ENCODE results near the gene MYOM3.
"Not testable (repeated sequence)": the region's sequence is repeated elsewhere in the genome, so short reads cannot be mapped to it uniquely, and the experiment has no call there.

MYOM3 gene

DNA sequence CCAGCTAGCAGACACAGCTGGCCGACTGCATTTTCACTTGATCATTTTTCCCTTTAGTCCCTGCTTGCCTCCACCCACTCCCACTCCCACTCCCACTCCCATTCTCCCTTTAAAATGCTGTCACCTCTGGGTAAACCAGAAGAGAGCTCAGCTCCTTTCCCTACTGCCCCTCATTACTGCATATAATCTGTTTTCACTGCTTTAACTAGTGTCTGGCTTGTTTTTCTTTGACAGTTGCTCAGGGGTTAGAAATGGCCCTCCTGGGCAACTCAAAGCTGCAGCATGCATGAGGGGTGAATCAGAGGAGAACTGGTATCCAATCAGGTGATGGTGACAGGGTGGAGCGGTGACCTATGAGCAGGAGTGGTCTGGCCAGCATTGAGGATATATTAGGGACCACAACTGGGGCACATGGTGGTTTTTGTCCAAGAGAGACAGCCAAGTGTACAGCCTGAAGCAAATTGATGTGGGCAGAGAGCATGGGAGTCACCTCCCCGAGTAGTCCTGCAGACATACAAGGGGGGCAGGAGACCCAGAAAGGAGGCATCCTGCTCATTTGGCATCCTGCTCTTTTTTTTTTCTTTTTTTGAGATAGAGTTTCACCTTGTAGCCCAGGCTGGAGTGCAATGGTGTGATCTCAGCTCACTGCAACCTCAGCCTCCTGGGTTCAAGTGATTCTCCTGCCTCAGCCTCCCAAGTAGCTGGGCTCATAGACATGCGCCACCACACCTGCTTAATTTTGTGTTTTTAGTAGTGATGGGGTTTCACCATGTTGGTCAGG is 89.2 kb downstream of the MYOM3 start:
- DNase-seq, result no peak

DNA sequence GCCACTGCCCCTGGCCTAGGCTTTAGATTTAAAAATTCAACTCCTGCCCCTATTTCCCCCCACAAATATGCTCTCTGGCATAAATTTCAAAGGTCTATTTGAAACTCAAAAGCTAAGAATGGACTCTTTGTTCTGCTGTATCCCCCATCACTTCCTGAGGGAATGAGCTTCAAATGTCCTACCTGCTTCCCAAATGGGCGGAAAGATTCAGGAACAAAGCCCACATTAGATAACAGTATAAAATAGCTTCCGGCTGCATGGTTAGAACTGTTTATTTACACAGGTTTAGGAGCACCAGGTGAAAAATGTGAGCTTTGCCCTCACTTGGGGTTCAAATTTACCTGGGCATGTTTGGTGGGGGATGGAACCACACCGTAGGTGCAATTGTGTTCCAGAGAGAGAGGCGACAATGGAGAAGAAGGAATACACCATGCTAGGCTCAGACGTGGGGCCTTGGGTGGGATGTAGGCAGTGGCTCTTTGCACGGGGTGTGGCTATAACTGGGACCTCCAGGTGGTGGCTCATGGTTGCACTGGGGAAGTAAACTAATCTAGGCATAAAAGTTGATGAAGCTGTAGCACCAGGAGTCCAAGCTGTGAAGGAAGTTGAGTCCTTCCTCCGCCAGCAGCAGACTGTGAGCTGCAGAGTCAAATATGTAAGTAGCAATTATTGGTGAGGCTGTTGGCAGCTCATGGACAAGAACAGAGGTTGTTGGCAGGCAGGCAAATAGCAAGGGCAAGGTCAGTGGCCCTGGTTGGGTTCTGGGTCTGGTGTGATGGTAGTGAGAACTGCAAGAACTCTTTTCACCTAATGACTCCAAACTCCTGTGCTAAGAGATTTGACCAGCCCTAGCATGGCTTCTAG is 90.3 kb downstream of the MYOM3 start:
- no peak for DNase-seq

DNA sequence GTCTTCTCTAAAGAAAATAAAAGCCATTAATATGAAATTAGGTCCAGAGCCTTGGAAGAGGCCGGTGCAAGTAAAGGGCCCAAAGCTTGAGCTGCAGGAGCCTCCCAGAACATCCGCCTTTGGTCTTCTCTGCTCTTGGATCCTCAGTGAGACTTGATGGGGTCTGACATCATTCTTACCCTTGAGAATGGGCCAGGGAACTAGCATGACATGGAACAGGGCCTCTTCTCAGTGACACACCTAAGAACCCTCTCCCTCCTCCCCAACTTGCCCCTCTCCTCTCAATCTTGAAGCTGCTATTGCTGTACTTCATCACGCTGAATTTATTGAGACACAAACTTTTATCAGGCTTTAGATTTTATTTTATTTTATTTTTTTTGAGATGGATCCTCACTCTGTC is 91.5 kb downstream of the MYOM3 start:
- no peak for DNase-seq

DNA sequence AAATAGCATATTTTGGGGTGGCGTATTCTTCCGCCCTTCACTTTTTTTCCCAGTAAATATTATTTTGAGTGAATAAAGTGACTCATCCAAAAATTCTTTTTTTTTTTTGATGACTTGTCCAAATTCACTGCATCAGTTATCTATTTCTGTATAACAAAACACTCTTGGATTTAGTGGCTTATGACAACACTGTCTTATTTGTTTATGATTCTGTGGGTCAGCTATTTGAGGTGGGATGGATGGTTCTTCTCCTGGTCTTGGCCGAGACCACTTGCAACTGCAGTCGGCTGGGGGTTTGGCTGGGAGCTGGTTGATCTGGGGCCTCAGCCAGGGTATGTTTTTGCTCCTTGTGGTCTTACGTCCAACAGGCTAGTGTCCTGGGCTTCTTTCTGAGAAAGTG is 91.9 kb downstream of the MYOM3 start:
- no peak for DNase-seq

DNA sequence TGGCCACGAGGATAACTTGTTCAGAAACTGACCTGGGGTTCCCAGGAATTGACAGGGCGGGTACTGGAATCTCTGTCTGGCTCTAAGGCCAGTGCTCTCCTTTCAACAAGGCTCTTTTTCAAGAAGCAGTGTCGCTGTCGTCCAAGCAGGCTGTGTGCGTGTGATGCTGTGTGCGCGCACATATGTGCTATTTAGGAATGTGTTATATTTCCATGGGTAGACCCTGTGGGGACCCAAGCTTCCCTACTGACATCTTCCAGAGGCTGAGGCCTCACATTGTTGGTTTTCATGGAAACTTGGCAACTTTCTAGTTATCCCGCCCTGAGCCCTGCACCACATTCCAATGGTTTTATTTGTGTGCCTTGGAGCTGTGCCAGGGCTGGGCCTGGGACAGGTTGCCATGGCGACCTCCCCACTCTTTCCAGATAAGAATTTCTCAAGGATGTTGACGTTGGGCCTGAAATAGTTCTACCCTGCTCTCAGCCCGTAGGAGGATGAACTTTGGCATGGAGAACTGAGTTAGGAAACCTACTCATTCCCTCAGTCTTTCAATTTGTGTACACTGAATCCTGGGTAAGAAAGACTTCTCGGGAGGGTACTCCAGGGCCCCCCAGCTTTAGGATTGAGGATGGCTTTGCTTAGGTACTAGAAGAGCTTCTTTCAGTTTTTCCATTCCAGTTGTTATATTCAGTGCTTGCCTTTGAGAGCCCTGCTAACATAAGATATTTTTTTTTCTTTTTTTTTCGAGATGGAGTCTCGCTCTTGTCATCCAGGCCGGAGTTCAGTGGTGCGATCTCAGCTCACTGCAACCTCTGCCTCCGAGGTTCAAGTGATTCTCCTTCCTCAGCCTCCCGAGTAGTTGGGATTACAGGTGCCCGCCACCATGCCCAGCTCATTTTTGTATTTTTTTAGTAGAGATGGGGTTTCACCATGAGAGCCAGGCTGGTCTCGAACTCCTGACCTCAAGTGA is 93.0 kb downstream of the MYOM3 start:
- no peak for DNase-seq

DNA sequence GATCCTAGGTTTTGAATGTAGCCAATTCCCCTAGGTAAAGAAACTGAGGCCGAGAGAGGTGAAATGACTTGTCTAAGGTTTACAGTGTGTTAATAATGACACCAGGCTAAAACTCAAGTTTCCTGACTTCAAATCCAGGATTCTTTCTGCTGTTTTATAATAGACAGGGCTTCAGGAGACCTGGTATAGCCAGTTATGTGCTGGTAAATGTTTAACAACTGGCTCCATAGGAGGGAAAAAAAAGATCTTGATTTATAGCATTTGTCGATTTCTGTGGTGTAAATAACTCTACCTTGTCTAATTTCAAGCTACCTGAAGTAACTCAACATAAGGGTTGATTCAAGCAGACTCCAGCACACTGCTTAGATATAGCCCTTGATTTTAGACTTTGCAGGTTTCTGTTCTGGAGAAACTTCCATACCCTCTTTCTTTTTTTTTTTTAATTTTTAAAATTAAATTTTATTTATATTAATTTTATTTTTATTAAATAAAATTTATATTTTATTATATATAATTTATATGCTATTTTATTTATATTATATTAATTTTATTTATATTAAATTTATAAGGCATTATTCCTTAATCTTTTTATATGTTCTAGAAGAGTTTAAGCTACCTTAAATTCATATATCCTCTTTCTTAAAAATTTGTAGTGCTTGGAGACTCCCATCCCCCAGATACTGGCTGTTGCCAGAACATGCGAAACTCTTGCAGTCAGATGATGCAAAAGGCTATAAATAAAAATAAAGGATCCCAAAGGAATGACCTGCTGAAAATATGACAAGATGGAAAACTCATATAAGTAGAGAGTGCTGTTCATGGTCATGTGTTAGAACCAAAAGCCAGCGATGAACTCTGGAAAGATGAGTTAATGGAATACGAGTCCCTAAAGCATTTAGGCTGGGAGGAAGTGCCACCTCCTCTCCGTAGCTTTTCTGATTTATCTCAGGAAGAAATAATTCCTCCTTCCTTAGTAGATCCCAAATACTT is 96.4 kb downstream of the MYOM3 start:
- DNase-seq, result no peak

DNA sequence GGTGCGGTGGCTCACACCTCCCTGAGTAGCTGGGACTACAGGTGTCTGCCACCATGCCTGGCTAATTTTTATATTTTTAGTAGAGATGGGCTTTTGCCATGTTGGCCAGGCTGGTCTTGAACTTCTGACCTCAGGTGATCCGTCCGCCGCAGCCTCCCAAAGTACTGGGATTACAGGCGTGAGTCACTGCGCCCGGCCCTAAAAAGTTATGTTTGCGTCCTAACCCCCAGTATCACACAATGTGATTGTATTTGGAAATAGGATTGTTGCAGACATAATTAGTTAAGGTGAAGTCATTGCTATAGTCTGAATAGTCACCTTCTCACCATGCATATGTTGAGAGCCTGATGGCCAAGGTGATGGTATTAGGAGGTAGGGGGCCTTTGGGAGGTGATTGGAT is 99.1 kb downstream of the MYOM3 start:
- not testable (repeated sequence) for DNase-seq

DNA sequence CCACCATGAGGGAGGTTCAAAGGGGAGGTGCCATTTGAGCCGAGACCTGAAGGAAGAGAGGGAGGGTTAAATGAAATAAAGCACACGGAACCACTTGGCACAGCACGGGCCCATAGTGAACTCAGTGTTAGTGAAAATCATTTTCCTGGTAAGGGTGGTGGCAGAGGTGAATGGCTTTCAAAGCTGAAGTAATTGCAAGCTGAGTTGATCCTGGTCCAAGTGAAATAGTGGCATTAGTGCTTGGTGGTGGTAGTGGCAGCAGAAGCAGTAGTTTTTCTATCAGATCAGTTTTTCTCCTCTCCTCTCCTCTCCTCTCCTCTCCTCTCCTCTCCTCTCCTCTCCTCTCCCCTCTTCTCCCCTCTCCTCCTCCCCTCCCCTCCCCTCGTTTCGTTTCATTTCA is 101.3 kb downstream of the MYOM3 start:
- DNase-seq, result no peak

DNA sequence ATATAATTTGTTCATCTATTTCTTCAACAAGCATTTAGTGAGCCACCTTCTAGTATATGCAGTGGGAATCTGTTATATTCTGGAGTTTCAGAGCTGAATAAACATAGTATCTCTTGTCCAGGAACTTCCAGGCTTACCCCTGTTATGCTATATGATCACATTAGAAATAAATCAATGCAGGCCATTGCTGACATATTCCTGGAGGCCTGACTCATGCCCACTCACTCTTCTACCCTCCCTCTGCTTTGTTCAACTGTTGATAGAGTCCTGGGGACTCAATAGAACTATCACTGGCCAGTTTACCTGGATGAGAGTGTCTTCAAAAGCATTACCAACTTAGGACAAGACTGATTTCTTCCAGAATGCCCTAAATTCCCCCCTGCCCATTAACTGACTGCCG is 102.5 kb downstream of the MYOM3 start:
- no peak for DNase-seq

DNA sequence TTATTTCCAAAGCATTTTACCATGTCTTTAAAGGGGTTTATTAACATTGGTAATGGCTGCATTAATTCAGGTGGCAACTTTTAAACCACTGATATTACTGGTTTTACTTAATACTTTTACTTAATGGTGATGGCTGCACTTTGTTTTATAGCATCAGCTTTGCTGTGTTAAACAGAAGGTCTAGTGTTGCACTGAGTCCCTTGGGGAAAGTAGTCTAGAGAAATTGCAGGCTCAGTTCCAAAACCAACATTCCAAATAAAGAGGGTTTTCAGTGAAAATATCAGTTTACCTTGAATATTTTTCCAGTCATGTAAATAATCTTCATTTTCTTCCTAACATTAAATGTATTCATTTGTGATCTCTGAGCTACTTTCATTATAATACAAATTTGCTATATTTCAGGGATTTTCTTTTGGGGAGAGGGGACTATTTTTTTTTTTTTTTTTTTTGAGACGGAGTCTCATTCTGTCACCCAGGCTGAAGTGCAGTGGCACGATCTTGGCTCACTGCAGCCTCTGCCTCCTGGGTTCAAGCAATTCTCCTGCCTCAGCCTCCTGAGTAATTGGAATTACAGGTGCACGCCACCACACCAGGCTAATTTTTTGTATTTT is 103.3 kb downstream of the MYOM3 start:
- not testable (repeated sequence) for DNase-seq

DNA sequence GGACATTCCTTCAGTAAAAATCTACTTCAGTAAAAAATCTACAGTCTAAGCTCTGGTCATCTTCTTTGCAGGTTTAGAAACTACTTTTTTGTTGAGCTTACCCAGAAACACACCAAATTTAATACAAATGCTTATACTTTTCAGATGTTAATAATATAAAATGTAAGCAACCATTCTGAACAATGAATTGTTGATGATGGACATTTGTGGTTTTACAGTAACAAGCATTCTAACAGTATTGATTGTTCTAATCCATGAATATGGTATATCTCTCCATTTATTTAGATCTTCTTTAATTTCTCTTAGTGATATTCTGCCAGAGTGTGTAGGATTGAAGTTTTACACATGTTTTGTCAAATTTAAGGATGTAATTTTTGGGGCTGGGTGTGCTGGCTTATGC is 104.9 kb downstream of the MYOM3 start:
- DNase-seq, result no peak

Measured in activated T-cell treated with anti-CD3 and anti-CD28 coated beads for 4 hours (primary cell).